HepG2 (cell line): Measurements from ENCODE around the gene FYB2. TPM values are rescaled to one million over a fixed set of nuclear protein-coding genes. Genes with fewer than 3 reads are reported as not detected.

ENCODE experiments used
- ATF2 ChIP-seq: sonication (generic); formaldehyde crosslinking; IDR thresholded peaks from 2 replicates; pipeline ENCODE4 v1.4.0; 2020; ENCODE audit warnings: missing genetic modification reagents
- CSRNP2 ChIP-seq: sonication (generic); formaldehyde crosslinking; conservative IDR thresholded peaks from 2 replicates; pipeline ENCODE4 v1.8.0; 2022; ENCODE audit warnings: low read depth, missing genetic modification reagents
- GFI1 ChIP-seq: sonication (generic); formaldehyde crosslinking; IDR thresholded peaks from 2 replicates; pipeline ENCODE4 v1.5.0; 2020; ENCODE audit warnings: missing genetic modification reagents, mild to moderate bottlenecking, borderline replicate concordance
- HNF4G ChIP-seq, 2 experiments: sonication (generic) in 1 of 2; formaldehyde crosslinking in 1 of 2; IDR thresholded peaks; 2 replicates each; pipeline versions ENCODE4 v1.4.0 to v1.6.1; 2011 to 2020; ENCODE audit warnings: borderline replicate concordance in 2 of 2, low read depth in 2 of 2, mild to moderate bottlenecking in 2 of 2, low read length in 1 of 2, missing genetic modification reagents in 1 of 2, moderate library complexity in 1 of 2
- KLF9 ChIP-seq: IDR thresholded peaks from 2 replicates; pipeline ENCODE4 v1.6.1; 2016; ENCODE audit warnings: low read depth
- MED1 ChIP-seq: sonication (generic); formaldehyde crosslinking; IDR thresholded peaks from 2 replicates; pipeline ENCODE4 v1.4.0; 2020; ENCODE audit warnings: missing genetic modification reagents
- PHF20 ChIP-seq: sonication (generic); formaldehyde crosslinking; IDR thresholded peaks from 2 replicates; pipeline ENCODE4 v1.5.0; 2020; ENCODE audit warnings: mild to moderate bottlenecking, missing genetic modification reagents
- SOX5 ChIP-seq: IDR thresholded peaks from 2 replicates; pipeline ENCODE4 v1.6.1; 2016; ENCODE audit warnings: borderline replicate concordance
- TBP ChIP-seq: sonication (generic); formaldehyde crosslinking; IDR thresholded peaks from 2 replicates; pipeline ENCODE4 v1.5.0; 2020; ENCODE audit warnings: missing genetic modification reagents
- ZFP36L2 ChIP-seq: sonication (generic); formaldehyde crosslinking; IDR thresholded peaks from 2 replicates; pipeline ENCODE4 v1.4.0; 2020; ENCODE audit warnings: missing genetic modification reagents
- ZMYM4 ChIP-seq: sonication (generic); formaldehyde crosslinking; IDR thresholded peaks from 2 replicates; pipeline ENCODE4 v1.8.1; 2023; ENCODE audit warnings: mild to moderate bottlenecking, missing genetic modification reagents
- ZNF12 ChIP-seq: sonication (generic); formaldehyde crosslinking; IDR thresholded peaks from 2 replicates; pipeline ENCODE4 v1.5.0; 2020; ENCODE audit warnings: missing genetic modification reagents
- ZNF224 ChIP-seq: sonication (generic); formaldehyde crosslinking; IDR thresholded peaks from 2 replicates; pipeline ENCODE4 v1.5.0; 2020; ENCODE audit warnings: mild to moderate bottlenecking, missing genetic modification reagents
- ZNF468 ChIP-seq: sonication (generic); formaldehyde crosslinking; IDR thresholded peaks from 2 replicates; pipeline ENCODE4 v1.8.0; 2022; ENCODE audit warnings: mild to moderate bottlenecking, moderate library complexity, missing genetic modification reagents
- ZNF644 ChIP-seq: IDR thresholded peaks from 2 replicates; pipeline ENCODE4 v1.6.1; 2016; ENCODE audit warnings: low read depth
- ZNF746 ChIP-seq: sonication (generic); formaldehyde crosslinking; IDR thresholded peaks from 2 replicates; pipeline ENCODE4 v1.8.0; 2022; ENCODE audit warnings: mild to moderate bottlenecking, missing genetic modification reagents
- ZNF766 ChIP-seq: sonication (generic); formaldehyde crosslinking; IDR thresholded peaks from 2 replicates; pipeline ENCODE4 v1.5.0; 2020; ENCODE audit warnings: missing genetic modification reagents, borderline replicate concordance
- polyA plus RNA-seq, 8 experiments: library from polyadenylated mRNA; depleted of rRNA in 3 of 8; stranded (reverse) in 7 of 8; unstranded in 1 of 8; fragments of >200 nt; fragmentation: Illumina TruSeq in 4 of 8; extraction: Trizol in 4 of 8; gene quantifications; 2 replicates each; pipeline versions ENCODE4 v1.2.1 to v1.2.3, GENCODE V29; 2011 to 2016; ENCODE audit warnings: low read depth in 4 of 8, missing spikeins in 1 of 8, mixed read lengths in 1 of 8; ENCODE audit not compliant: insufficient read depth in 1 of 8
- total RNA-seq, 5 experiments: library from RNA; depleted of rRNA; stranded (reverse); fragments of >200 nt; fragmentation: Illumina TruSeq; extraction: Trizol; gene quantifications; 2 replicates each; pipeline ENCODE4 v1.2.3, GENCODE V29; 2016; ENCODE audit warnings: low read depth in 1 of 5
- TF ChIP-seq, protein P1 (sequence below): sonication (generic); formaldehyde crosslinking; IDR thresholded peaks from 2 replicates; pipeline ENCODE4 v1.4.0; 2020; ENCODE audit warnings: missing genetic modification reagents
- TF ChIP-seq, protein P2 (sequence below): sonication (generic); formaldehyde crosslinking; IDR thresholded peaks from 2 replicates; pipeline ENCODE4 v1.4.0; 2020; ENCODE audit warnings: missing genetic modification reagents, mild to moderate bottlenecking, borderline replicate concordance
- TF ChIP-seq, protein P3 (sequence below): IDR thresholded peaks from 2 replicates; pipeline ENCODE4 v1.6.1; 2016; ENCODE audit warnings: missing compliant biosample characterization, missing genetic modification reagents, borderline replicate concordance

The FYB2 gene
- total and polyA plus RNA-seq, 2 of the 13 experiments (the other 11 are each of a cell fraction or from before 2014, with no cell fraction given): 1.2 to 2.7 TPM

GRCh38 chr1:56780128-56780750, 39.0 kb downstream of the FYB2 start (continued):
- TF ChIP-seq, protein P1, sequence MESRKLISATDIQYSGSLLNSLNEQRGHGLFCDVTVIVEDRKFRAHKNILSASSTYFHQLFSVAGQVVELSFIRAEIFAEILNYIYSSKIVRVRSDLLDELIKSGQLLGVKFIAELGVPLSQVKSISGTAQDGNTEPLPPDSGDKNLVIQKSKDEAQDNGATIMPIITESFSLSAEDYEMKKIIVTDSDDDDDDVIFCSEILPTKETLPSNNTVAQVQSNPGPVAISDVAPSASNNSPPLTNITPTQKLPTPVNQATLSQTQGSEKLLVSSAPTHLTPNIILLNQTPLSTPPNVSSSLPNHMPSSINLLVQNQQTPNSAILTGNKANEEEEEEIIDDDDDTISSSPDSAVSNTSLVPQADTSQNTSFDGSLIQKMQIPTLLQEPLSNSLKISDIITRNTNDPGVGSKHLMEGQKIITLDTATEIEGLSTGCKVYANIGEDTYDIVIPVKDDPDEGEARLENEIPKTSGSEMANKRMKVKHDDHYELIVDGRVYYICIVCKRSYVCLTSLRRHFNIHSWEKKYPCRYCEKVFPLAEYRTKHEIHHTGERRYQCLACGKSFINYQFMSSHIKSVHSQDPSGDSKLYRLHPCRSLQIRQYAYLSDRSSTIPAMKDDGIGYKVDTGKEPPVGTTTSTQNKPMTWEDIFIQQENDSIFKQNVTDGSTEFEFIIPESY: 0 out of 2 replicates have a peak, but pooled peaks have one; percentile 22
- TF ChIP-seq TBP (CRISPR knock-in tag) (no peak), MED1 (CRISPR knock-in tag) (peak; percentile 39; the same call in 1 of the 2 replicates), ZNF746 (CRISPR knock-in tag) (no peak), ATF2 (CRISPR knock-in tag) (peak; percentile 77; the same call in 1 of the 2 replicates), ZMYM4 (CRISPR knock-in tag) (0 out of 2 replicates have a peak, but pooled peaks have one; percentile 46), ZFP36L2 (CRISPR knock-in tag) (no peak), GFI1 (no peak), CSRNP2 (no peak), SOX5 (no peak), ZNF224 (CRISPR knock-in tag) (no peak), HNF4G (IDR thresholded peaks at IDR 0.05; ENCODE audit: borderline replicate concordance, low read depth, low read length) (no peak), HNF4G (CRISPR knock-in tag; IDR thresholded peaks at IDR 0.05; ENCODE audit: borderline replicate concordance, low read depth) (no peak), ZNF766 (CRISPR knock-in tag) (no peak), KLF9 (CRISPR knock-in tag) (no peak), ZNF644 (CRISPR knock-in tag) (peak; percentile 93), PHF20 (CRISPR knock-in tag) (no peak), ZNF12 (CRISPR knock-in tag) (peak; percentile 36; the same call in 1 of the 2 replicates), ZNF468 (CRISPR knock-in tag) (no peak)
- TF ChIP-seq, protein P2, sequence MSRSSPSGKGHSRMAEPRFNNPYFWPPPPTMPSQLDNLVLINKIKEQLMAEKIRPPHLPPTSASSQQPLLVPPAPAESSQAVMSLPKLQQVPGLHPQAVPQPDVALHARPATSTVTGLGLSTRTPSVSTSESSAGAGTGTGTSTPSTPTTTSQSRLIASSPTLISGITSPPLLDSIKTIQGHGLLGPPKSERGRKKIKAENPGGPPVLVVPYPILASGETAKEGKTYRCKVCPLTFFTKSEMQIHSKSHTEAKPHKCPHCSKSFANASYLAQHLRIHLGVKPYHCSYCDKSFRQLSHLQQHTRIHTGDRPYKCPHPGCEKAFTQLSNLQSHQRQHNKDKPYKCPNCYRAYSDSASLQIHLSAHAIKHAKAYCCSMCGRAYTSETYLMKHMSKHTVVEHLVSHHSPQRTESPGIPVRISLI (CRISPR knock-in tag): no peak
- TF ChIP-seq, protein P3, sequence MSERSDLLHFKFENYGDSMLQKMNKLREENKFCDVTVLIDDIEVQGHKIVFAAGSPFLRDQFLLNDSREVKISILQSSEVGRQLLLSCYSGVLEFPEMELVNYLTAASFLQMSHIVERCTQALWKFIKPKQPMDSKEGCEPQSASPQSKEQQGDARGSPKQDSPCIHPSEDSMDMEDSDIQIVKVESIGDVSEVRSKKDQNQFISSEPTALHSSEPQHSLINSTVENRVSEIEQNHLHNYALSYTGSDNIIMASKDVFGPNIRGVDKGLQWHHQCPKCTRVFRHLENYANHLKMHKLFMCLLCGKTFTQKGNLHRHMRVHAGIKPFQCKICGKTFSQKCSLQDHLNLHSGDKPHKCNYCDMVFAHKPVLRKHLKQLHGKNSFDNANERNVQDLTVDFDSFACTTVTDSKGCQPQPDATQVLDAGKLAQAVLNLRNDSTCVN (CRISPR knock-in tag): no peak
